ENCODE measurements around the gene SURF6. TPM values are rescaled to one million over a fixed set of nuclear protein-coding genes. Genes with fewer than 3 reads are reported as not detected.
A peak's percentile ranks its signal among the peaks of the same experiment; 100 is the strongest.

Gene SURF6
- 10 to 100 TPM; 13.2 to 20.0 (median 17.0) TPM for total RNA-seq
- 10 to 100 TPM; 13.2 to 28.6 (median 17.4) TPM for polyA plus RNA-seq
- long read RNA-seq, donor 1, full-length matches to known transcripts, result 9 of 9 reads
- long read RNA-seq, donor 1, partial matches to known transcripts, result 0 of 9 reads
- long read RNA-seq, donor 1, other reads (novel, unspliced or antisense), result 0 of 9 reads
- long read RNA-seq, donor 2, full-length matches to known transcripts, result 9 of 9 reads
- long read RNA-seq, donor 2, partial matches to known transcripts, result 0 of 9 reads
- long read RNA-seq, donor 2, other reads (novel, unspliced or antisense), result 0 of 9 reads

- H3K36me3 ChIP-seq, result peaks cover 0 to 63% (median 40%) of the 10 kb centered on the region in 6 donors
- peak within 1 kb of the TSS; percentile 78 to 96 (median 92) for H3K4me3 ChIP-seq
- intact Hi-C loops (cut with DNase I; ENCODE audit: low total_unique reads), result no loop called here
- H3K27ac ChIP-seq, result peak within 1 kb of the TSS; percentile 63 to 88 (median 77)
- peaks cover 27 to 79% (median 58%) of the 10 kb centered on the region in 6 donors for H3K4me1 ChIP-seq
- peak; percentile 99 for DNase-seq
- no peaks in the 10 kb centered on the region for H3K9me3 ChIP-seq
- H3K27me3 ChIP-seq (replicated peaks in 1 of 7), result no peaks in the 10 kb centered on the region
- 7 to 17% (median 8%) methylated on average over 27 to 70 of the region's 70 CpGs for WGBS, 5 donors
- TF ChIP-seq, protein P1, sequence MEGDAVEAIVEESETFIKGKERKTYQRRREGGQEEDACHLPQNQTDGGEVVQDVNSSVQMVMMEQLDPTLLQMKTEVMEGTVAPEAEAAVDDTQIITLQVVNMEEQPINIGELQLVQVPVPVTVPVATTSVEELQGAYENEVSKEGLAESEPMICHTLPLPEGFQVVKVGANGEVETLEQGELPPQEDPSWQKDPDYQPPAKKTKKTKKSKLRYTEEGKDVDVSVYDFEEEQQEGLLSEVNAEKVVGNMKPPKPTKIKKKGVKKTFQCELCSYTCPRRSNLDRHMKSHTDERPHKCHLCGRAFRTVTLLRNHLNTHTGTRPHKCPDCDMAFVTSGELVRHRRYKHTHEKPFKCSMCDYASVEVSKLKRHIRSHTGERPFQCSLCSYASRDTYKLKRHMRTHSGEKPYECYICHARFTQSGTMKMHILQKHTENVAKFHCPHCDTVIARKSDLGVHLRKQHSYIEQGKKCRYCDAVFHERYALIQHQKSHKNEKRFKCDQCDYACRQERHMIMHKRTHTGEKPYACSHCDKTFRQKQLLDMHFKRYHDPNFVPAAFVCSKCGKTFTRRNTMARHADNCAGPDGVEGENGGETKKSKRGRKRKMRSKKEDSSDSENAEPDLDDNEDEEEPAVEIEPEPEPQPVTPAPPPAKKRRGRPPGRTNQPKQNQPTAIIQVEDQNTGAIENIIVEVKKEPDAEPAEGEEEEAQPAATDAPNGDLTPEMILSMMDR (IDR thresholded peaks at IDR 0.05 in 8 of 11, conservative IDR thresholded peaks at IDR 0.05 in 3 of 11), result peak in 4 of 11 experiments; percentile 13 to 25 (median 24)
- TF ChIP-seq POLR2A (IDR thresholded peaks at IDR 0.05) (no peak), POLR2AphosphoS5 (IDR thresholded peaks at IDR 0.05) (peak; percentile 95 to 98 (median 96))
Observed at GRCh38 chr9:133335924-133336811, at the start of gene SURF6. SURF6 (minus strand) TSS chr9:133336188; CDS start chr9:133336132, 56 bp downstream.

DNA sequence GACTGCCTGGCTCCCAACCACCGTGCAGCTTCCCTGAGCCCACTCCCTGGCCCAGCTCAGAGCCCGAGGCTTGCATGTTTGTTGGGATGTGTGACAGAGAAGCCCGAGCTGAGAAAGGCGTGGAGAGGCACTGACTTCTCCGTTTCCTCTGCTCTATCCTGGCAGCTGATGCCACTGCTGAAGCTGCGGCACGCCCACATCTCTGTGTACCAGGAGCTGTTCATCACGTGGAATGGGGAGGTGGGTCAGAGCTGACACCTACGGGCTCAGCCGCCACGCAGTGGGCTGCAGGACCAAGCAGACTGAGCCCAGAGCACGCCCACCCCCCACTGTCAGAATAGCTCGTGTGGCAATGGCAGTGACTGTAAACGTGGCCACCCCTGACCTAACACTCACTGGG is 49.5 kb upstream of the SURF6 start:
- no peak for TF ChIP-seq POLR2A (IDR thresholded peaks at IDR 0.05)
- TF ChIP-seq POLR2AphosphoS5 (IDR thresholded peaks at IDR 0.05), result no peak
- TF ChIP-seq, protein P1 (IDR thresholded peaks at IDR 0.05 in 8 of 11, conservative IDR thresholded peaks at IDR 0.05 in 3 of 11), result no peak
- 78 to 93% (median 90%) methylated on average over 3 to 14 of the region's 14 CpGs for WGBS, 5 donors
- intact Hi-C loops (cut with DNase I; ENCODE audit: low total_unique reads), result no loop called here
- no peaks in the 10 kb centered on the region for H3K9me3 ChIP-seq
- H3K27ac ChIP-seq, result no peak overlapping the region
- no peaks in the 10 kb centered on the region for H3K36me3 ChIP-seq
- no peak for DNase-seq
- peaks cover 0 to 6% (median 0%) of the 10 kb centered on the region in 7 donors for H3K27me3 ChIP-seq (replicated peaks in 1 of 7)
- peaks cover 0 to 8% (median 0%) of the 10 kb centered on the region in 6 donors for H3K4me1 ChIP-seq
- no peak overlapping the region for H3K4me3 ChIP-seq

DNA sequence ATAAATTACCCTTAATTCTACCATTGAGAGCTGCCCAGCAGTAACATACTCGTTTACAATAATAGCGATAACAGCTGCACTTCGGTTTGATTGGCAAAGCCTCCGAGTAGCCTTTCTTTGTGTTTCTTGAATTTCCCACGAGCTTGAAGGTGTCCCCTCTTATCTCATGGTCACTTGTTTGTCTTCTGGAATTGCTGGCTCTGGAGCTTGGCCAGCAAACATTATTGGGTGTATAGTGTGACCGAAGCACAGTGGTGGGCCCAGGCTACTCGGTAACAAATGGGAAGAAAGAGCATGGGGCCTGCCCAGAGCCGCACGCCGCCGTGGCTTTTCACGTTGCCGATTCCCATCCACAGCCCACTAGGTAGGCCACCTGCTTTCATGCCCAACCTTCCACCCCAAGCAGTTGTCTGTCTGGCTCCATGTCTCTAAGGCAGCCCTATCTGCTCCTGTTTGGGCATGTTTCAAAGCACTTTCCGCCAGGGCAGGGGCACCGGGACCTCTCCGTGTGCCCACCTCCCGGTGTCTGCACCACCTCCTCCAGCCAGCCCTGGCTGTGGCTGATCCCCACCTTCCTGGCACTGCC is 48.8 kb upstream of the SURF6 start:
- no peak overlapping the region for H3K4me3 ChIP-seq
- H3K27me3 ChIP-seq (replicated peaks in 1 of 7), result peaks cover 0 to 3% (median 0%) of the 10 kb centered on the region in 7 donors
- H3K4me1 ChIP-seq, result peaks cover 0 to 8% (median 0%) of the 10 kb centered on the region in 6 donors
- TF ChIP-seq POLR2AphosphoS5 (IDR thresholded peaks at IDR 0.05) (no peak), POLR2A (IDR thresholded peaks at IDR 0.05) (no peak)
- TF ChIP-seq, protein P1 (IDR thresholded peaks at IDR 0.05 in 8 of 11, conservative IDR thresholded peaks at IDR 0.05 in 3 of 11), result no peak
- no peaks in the 10 kb centered on the region for H3K9me3 ChIP-seq
- WGBS, 5 donors, result 88 to 97% (median 93%) methylated on average over 17 of the region's 17 CpGs
- no peak overlapping the region for H3K27ac ChIP-seq
- intact Hi-C loops (cut with DNase I; ENCODE audit: low total_unique reads), result no loop called here
- no peak for DNase-seq
- H3K36me3 ChIP-seq, result no peaks in the 10 kb centered on the region
